22Rv1 (cell line): Measurements from ENCODE around the gene ZNF385B.

Source experiments
- H3K27ac ChIP-seq: fragments of 450-650 bp; 2 replicates; pipeline ENCODE4 v1.5.1; 2017
- CTCF ChIP-seq: fragments of 450-650 bp; IDR thresholded peaks from 2 replicates; pipeline ENCODE4 v1.5.1; 2017; ENCODE audit warnings: mild to moderate bottlenecking
- ZFX ChIP-seq: fragments of 450-650 bp; IDR thresholded peaks from 2 replicates; pipeline ENCODE4 v1.6.1; 2017; ENCODE audit warnings: antibody characterized with exemption, borderline replicate concordance

The ZNF385B gene

GRCh38 chr2:179588486-179589145 is 272.8 kb downstream of the ZNF385B start:
- TF ChIP-seq CTCF (no peak), ZFX (no peak)
- H3K27ac ChIP-seq, result peak overlapping the region; percentile 7; the same call in 1 of the 2 replicates

GRCh38 chr2:179584760-179585159 is 276.7 kb downstream of the ZNF385B start:
- TF ChIP-seq ZFX (no peak), CTCF (no peak)
- H3K27ac ChIP-seq, result peak overlapping the region; percentile 100

- no peak for TF ChIP-seq ZFX
- TF ChIP-seq CTCF, result no peak
- H3K27ac ChIP-seq, result peak overlapping the region; percentile 100
Measured at GRCh38 chr2:179581605-179582004, 279.8 kb downstream of the ZNF385B start.

GRCh38 chr2:179580378-179581146 is 280.9 kb downstream of the ZNF385B start:
- TF ChIP-seq CTCF (no peak), ZFX (no peak)

GRCh38 chr2:179579800-179580199 is 281.6 kb downstream of the ZNF385B start:
- TF ChIP-seq CTCF (no peak), ZFX (no peak)
- peak overlapping the region; percentile 100 for H3K27ac ChIP-seq

More at GRCh38 chr2:179580378-179581146, 280.9 kb downstream of the ZNF385B start:
- H3K27ac ChIP-seq, result peak overlapping the region; percentile 100

- peak overlapping the region; percentile 100 for H3K27ac ChIP-seq
- no peak for TF ChIP-seq CTCF
Measured at GRCh38 chr2:179578171-179578916, 283.1 kb downstream of the ZNF385B start.

GRCh38 chr2:179574061-179574519 is 287.3 kb downstream of the ZNF385B start:
- peak overlapping the region; percentile 100 for H3K27ac ChIP-seq

More at GRCh38 chr2:179574061-179574519, 287.3 kb downstream of the ZNF385B start:
- TF ChIP-seq CTCF, result no peak
- TF ChIP-seq ZFX, result no peak
